GM21367 (cell line): ENCODE measurements around the gene CCDC137.
"Not testable (repeated sequence)": the region's sequence is repeated elsewhere in the genome, so short reads cannot be mapped to it uniquely, and the experiment has no call there.

Source experiments
- ATAC-seq: cut with Tn5 transposase; IDR thresholded peaks from one replicate; pipeline ENCODE4 v1.9.1; 2021; ENCODE audit not compliant: unreplicated experiment

The CCDC137 gene, protein sequence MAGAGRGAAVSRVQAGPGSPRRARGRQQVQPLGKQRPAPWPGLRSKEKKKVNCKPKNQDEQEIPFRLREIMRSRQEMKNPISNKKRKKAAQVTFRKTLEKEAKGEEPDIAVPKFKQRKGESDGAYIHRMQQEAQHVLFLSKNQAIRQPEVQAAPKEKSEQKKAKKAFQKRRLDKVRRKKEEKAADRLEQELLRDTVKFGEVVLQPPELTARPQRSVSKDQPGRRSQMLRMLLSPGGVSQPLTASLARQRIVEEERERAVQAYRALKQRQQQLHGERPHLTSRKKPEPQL

DNA sequence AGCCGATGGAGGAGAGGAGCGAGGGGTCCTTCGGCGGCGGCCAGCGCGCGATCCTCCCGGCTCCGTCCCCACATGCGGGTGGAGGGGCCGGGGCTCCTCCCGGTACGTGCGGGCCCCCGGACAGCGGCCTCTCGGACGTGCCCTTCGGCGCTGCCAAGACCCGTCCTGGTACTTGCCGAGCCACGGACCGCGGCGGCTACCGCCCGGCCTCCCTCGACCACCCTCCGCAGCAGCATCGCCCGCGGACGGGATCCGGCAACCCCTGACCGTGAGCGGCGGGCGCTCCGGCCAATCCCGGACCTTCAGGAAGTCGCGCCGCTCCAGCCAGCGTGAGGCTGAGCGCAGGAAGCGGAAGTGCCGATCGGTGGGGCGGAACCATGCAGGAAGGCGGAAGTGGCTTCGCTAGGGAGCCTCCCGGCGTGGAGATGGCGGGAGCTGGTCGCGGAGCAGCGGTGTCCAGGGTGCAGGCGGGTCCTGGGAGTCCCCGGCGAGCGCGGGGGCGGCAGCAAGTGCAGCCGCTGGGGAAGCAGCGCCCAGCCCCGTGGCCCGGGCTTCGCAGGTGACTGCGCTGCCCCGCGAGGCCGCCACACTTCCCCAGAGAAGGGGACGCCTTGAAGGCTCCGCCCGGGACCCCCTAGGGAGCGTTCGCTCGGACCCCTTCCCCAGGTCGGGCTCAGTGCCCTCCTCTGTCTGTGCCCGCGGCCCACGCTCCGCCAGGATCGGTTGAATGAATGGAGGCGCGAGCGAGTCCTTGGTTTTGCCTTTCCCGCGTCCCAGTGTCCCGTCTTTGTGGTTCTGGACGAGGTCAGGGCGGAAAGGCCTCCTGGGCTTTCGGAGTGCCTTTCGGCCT is at the start of gene CCDC137, which contains the start of gene OXLD1:
Gene CCDC137 (plus strand): TSS at position 396 of the 850 bp plus-strand sequence. CDS start 30 bp downstream, at position 426.
Gene OXLD1 (minus strand): TSS at position 264 of the 850 bp plus-strand sequence. CDS start 28 bp downstream, at position 236.
- ATAC-seq: peak; percentile 80

DNA sequence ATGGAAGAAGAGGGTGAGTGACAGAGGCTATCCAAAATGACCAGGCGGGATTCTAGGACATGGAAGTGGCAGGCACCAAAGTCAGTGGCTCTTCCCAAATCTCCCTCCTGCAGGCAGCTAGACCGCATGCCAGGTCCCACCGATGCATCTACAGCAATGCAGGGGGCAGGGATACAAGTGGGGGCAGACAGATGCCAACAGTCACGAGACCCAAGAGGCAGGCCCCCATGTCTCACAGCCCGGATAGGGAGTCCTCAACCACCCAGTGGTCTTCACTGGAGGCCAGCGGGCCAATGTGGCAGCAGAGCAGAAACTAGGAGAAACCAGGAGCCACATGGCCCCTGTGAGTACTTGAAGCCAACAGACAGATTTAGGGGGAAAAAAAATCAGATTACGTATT is 49.7 kb upstream of the CCDC137 start:
- ATAC-seq: no peak

DNA sequence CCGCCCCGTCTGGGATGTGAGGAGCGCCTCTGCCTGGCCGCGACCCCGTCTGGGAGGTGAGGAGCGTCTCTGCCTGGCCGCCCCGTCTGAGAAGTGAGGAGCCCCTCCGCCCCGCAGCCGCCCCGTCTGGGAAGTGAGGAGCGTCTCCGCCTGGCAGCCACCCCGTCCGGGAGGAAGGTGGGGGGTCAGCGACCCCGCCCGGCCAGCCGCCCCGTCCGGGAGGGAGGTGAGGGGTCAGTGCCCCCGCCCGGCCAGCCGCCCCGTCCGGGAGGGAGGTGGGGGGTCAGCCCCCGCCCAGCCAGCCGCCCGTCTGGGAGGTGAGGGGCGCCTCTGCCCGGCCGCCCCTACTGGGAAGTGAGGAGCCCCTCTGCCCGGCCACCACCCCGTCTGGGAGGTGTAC is 48.2 kb upstream of the CCDC137 start:
- ATAC-seq: not testable (repeated sequence)

DNA sequence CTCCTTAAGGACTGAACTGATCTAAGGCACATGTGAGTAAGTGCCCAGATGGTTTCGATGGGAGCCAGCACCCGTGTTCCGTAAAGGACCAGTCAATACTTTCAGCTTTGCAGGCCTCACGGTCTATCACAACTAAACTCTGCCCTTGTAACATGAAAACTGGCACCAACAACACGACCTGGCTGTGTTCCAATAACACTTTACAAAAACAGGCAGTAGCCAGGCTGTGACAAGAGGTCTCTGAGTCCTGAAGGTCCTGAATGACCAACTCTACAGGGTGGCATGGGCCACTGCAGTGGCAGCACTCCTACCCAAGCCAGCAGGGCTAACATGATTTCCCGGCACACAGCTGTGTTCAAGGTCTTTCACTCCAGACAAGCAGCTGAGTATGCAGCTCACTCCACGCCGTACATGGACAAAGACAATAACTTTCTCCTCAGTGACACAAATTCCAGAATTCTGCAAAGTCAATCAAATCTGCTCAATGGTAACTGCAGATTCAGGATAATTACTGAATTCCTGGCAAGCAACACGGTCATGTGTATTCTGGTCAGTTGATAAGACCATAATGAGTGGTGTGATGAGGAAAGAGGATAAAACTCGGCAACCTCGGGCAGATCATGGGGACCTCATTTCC is 44.9 kb upstream of the CCDC137 start:
- ATAC-seq: no peak

DNA sequence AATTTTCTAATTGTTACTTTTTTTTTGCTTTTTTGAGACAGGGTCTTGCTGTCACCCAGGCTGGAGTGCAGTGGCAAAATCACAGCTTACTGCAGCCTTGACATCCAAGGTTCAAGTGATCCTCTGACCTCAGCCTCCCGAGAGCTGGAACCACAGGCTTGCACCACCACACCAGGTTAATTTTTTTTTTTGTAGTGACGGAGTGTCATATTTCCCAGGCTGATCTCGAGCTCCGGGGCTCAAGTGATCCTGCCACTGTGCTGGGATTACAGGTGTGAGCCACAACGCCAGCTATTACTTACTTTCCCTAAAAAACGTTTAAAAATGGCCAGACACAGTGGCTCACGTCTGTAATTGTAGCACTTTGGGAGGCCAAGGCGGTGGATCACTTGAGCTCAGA is 36.3 kb upstream of the CCDC137 start:
- ATAC-seq: no peak

DNA sequence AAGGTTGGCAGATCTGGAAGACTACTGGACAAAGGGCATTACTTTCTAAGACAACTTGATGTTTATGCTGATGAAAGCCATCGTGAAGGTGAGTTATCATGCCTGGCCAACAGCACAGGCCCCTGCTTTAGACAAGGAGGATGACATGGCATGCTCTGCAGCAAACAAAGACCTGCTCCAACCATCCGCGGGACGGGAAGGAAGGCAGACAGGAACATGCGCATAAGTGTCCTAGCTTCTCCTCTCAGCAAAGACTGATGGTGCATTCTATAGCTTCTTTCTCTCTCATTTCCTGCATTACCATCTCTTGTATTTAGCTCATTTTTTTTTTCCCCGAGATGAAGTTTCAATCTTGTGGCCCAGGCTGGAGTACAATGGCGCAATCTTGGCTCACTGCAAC is 35.1 kb upstream of the CCDC137 start:
- no peak for ATAC-seq

DNA sequence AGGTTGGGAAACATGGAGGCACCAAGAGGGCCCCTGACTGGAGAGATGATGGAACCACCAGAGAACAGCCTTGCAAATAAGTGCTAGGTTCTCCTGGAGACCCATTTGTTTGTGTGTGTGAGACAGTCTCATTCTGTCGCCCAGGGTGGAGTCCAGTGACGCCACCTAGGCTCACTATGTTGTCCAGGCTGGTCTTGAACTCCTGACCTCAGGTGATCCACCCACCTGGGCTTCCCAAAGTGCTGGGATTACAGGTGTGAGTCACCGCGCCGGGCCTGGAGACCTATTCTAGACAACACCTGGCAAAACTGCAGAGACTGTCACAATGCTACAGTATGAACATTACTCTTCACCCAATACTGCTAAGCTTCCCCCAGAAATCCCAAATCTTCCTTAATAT is 31.1 kb upstream of the CCDC137 start:
- ATAC-seq: no peak

DNA sequence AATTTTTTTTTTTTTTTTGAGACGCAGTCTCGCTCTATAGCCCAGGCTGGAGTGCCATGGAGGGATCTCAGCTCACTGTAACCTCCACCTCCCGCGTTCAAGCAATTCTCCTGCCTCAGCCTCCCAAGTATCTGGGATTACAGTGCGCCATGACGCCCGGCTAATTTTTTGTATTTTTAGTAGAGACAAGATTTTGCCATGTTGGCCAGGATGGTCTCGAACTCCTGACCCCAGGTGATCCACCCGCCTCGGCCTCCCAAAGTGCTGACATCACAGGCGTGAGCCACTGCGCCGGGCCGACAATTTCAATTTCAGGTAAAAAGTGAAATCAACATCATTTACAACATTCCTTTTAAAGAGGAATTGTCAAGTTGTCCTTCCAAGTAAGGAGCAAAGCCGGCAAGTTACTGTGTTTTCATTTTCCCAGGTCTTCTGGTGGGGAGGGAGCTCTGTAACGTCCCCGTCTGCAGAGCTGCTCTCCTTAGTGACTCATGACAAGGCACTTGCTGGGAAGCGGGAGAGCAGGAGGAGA is 30.5 kb upstream of the CCDC137 start:
- no peak for ATAC-seq

DNA sequence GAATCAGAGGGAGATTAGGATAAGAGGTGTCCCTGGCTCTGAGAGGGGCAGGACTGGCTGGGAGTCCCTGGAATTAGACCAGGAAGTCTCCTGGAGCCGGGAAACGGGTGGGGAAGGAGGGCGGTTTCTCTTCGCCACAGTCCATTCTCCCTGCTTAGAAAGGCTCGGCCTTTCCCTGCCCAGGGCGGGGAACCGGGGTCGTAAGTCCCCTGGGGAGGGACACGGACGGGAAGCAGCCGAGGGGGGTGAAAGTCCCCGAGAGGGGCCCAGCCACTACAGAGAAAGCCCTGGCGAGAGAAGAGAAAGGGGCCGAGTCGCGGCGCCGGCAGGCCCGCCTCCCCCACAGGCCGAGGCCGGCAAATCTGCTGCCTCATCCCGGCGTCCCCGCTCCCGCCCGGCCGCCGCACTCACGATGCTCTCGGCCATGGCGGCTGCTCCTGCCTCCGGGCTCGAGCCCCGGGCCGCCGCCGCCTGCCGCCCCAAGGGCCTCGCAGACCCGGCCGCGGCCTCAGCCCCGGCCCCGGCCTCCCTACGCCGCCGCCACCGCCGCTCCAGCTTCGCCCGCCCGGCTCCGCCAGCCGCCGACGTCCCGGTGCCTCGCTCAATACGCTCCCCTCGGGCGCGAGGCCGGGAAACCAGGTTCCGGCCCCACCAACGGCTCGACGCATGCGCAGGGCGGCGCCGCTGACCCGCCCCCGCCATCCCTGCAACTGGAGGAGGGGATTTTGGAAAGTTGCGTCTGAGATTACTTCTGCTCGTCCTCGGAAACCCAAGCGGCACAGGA is 29.8 kb upstream of the CCDC137 start, which contains the start of the genes NPLOC4 and TSPAN10:
Gene NPLOC4 (minus strand): TSS at position 608 of the 784 bp plus-strand sequence. CDS start 182 bp downstream, at position 426.
Gene TSPAN10 (plus strand): TSS at position 692 of the 784 bp plus-strand sequence. CDS start 5,217 bp downstream, outside the sequence.
- ATAC-seq: peak; percentile 70

DNA sequence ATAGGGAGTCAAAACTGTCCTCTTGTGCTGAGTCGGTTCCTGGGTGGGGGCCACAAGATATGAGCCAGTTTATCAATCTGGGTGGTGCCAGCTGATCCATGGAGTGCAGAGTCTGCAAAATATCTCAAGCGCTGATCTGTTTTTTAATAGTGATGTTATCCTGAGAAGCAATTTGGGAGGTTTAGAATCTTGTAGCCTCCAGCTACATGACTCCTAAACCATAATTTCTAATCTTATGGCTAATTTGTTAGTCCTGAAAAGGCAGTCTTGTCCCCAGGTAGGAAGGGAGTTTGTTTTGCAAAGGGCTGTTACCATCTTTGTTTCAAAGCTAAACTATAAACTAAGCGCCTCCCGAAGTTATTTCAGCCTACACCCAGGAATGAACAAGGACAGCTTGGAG is 27.9 kb upstream of the CCDC137 start:
- ATAC-seq: no peak

DNA sequence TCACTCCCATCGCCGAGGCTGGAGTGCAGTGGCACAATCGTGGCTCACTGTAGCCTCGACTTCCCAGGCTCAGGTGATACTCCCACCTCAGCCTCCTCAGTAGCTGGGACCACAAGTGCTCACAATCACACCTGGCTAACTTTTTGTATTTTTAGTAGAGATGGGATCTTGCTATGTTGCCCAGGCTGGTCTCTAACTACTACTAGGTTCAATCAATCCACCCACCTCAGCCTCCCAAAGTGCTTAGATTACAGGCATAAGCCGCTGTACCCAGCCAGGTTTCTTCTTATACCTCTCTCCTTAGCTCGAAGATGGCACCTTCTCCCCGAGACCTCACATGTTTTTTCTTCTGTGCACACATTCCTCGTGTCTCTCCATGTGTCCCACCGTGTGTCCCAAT is 26.5 kb upstream of the CCDC137 start:
- no peak for ATAC-seq

DNA sequence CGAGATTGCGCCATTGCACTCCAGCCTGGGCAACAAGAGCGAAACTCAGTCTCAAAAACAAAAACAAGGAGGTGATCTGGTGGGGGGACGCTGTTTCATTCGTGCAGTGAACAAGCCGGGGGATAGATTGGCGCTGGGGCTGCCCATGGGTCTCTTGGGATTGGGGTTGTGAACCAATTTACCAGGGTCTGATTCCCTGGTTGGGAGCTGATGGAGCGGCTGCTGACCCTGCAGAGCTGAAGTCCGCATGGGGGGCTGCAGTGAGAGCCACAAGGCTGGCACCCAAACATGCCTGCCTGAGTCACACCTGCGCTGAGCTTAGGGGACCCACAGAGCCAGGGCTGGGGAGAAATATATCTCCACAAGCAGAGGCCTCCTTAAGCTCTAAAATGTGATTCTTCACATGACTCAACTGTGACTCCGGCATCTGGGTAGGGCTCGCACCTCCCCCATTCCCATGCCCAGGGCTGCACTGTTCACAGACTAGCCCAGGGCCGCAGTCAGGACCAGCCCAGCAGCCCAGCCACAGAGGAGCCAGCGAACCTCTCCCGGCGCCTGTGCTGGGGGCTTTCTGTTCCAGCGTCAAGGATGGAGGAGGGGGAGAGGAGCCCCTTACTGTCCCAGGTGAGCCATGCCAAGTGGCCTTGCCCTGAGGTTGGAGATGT is 24.6 kb upstream of the CCDC137 start:
- ATAC-seq: no peak

DNA sequence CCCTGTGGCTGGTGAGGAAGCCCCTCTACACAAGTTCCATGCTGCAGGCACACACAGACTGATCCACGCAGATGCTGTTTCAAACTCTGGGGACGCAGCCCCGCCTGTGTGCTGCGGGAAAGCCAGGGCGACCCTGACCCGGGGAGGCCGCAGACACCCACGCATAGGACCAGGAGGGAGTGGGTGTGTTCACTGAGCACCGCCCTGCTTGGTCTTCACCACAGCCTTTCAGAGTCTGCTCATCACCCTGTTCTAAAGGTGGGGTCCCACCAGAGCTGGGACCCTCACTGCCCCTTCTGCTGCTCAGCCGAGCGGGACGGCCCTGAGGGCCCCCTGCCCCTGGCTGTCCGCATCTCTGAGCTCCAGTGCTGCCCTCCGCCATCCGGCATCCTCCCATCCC is 22.0 kb upstream of the CCDC137 start:
- ATAC-seq: no peak

DNA sequence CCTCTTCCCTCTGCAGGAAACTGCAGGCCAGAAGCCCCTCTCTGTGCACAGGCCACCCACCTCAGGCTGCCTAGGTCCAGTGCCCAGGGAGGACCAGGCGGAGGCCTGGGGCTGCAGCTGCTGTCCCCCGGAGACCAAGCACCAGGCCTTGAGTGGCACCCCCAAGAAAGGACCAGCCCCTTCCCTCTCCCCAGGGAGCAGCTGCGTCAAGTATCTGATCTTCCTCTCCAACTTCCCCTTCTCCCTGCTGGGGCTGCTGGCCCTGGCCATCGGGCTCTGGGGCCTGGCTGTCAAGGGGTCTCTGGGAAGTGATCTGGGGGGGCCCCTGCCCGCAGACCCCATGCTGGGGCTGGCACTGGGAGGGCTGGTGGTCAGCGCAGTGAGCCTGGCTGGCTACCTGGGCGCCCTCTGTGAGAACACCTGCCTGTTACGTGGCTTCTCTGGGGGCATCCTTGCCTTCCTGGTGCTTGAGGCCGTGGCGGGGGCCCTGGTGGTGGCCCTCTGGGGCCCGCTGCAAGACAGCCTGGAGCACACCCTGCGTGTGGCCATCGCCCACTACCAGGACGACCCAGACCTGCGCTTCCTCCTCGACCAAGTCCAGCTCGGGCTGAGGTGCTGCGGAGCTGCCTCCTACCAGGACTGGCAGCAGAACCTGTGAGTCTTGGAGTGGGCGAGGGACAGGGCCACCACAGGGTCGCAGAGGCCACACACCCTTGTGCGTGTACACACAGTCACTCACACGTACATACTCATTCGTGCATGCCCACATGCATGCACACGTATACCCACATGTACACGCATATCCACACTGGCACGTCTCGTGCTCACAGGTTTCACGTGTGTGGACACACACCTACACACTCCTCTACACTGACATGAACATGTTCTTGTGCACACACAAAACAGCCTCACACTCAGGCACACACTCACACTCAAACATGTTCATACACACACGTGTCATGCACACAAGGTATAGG is 21.3 kb upstream of the CCDC137 start:
- no peak for ATAC-seq

DNA sequence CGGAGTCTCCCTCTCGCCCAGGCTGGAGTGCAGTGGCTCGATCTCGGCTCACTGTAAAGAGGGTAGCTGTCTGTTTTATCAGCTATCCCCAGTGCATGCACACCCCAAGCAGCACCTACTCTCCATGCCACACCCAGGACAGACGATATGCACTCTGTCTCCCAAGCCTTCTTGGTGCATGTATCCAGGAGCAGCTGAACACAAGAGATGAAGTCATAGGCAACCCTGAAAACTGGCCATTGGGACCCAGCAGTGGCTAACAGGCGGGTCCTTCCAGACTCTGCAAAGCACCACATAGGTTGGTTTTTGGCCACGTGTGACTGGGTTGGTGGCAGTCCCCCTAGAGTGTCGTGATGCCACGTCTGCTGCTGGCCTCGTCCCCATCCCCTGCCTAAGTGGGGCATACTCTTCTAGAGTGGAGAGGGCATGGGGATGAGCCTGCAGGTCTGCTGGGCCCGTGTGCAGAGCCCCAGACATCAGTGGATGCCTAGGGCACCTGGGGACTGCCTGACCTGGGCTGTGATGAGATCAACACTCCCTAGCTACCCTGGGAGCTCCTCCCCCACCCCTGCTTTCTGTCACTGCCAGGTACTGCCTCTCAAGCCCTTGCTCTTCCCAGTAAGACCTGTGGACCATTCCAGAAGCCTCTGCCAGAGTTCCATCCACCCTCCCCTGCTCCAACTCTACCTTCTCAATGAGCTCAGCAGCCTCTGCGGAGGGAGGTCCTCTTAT is 19.5 kb upstream of the CCDC137 start:
- ATAC-seq: no peak

DNA sequence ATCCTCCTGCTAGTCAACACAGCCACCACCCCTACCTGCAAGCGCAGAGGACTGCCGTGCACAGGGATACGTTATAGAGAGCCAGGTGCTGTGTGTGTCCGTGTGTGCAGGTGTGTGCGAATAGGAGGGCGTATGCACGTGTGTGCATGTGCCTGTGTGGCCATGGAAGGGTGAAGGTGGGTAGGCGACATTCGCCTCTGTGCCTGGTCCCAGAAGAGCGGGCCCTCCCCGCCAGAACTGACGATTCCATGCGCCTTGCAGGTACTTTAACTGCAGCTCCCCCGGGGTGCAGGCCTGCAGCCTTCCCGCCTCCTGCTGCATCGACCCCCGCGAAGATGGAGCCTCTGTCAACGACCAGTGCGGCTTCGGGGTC is 18.9 kb upstream of the CCDC137 start:
- ATAC-seq: no peak

DNA sequence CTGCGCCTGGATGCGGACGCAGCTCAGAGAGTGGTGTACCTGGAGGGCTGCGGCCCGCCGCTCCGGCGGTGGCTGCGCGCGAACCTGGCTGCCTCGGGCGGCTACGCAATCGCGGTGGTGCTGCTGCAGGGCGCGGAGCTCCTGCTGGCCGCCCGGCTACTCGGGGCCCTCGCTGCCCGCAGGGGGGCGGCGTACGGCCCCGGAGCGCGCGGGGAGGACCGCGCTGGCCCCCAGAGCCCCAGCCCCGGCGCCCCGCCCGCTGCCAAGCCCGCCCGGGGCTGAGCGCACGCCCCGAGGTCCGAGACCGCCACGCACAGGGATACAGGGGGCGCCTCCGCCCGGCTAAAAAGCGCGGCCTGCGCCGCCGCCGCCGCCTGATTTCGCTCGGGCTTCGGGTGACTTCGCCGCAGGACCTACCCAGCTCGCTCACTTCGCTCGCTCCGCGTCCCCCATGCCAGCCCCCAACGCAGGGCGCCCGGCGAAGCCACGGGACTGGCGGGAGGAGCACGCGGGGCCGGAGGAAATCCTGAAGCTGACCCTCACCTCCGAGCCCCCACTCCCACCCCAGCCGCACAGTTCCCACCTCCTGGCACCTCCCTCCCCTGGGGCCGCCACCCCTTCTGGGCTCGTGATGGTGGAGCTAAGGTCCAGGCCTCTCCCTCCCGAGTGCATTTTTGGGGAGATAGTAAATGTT is 18.4 kb upstream of the CCDC137 start:
- ATAC-seq: no peak

DNA sequence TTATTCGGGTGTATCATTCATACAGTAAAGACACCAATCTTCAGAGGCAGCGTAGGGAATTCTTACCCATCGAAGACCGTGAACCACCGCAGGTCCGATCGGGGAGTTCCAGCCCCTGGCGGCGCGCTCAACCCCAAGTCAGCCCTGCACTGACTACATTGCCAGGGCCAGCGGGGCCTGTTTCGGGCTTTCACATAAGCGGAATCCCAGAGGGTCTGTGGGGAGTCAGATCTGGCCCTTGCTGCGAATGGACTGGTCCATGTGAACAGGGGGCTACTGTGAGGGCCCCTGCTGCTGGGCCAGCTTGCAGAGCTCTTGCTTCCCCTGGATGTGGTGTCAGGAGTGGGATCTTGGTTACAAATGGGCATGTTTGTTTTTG is 17.8 kb upstream of the CCDC137 start:
- no peak for ATAC-seq
